HCT116 (cell line): ENCODE data around the gene EFCAB13. TPM values are rescaled to one million over a fixed set of nuclear protein-coding genes. Genes with fewer than 3 reads are reported as not detected.

ENCODE experiments used
- ATAC-seq: fragments of 200-7000 bp; cut with Tn5 transposase; 2 replicates; pipeline ENCODE4 v1.9.1; 2020; ENCODE audit warnings: mild to moderate bottlenecking, moderate library complexity
- BruUV-seq: library from RNA; stranded (reverse); fragments of 400-500 nt; replicated peaks from 2 replicates; lab custom pipeline; 2021; lab: Mats Ljungman, UMichigan
- CTCF ChIA-PET: fragments of 300-600 bp; sonication (Branson Sonifier 250); formaldehyde crosslinking; loops from one replicate; lab custom pipeline; 2021; ENCODE audit warnings: antibody characterized with exemption; lab: Charles Lee
- POLR2A ChIA-PET: fragments of 300-600, 350-600 bp; sonication (Branson Sonifier 250); formaldehyde crosslinking; loops from one replicate; lab custom pipeline; 2021; ENCODE audit warnings: antibody characterized with exemption; lab: Charles Lee
- RAD21 ChIA-PET, 2 experiments: fragments of 300-600 bp; sonication (Branson Sonifier 250); formaldehyde crosslinking; loops; one replicate each; lab custom pipeline; 2023; ENCODE audit warnings: low total read pairs in 2 of 2; ENCODE audit not compliant: uncharacterized antibody in 2 of 2, unreplicated experiment in 2 of 2, low non-redundant PET in 1 of 2; lab: Charles Lee
- DNase-seq: peaks from one replicate; pipeline ENCODE4 v3.0.0-alpha.2; 2010; ENCODE audit warnings: low read depth, low spot score
- H2AFZ ChIP-seq: fragments of 200-600 bp; shearing (Covaris generic), sonication (generic); 2 replicates; pipeline ENCODE4 v1.6.1; 2017; ENCODE audit warnings: low read depth, mixed run types, mixed read lengths, antibody characterized with exemption, low read length; ENCODE audit not compliant: poor library complexity, severe bottlenecking
- H3K27ac ChIP-seq: 2 replicates; pipeline ENCODE4 v1.5.1; 2012; ENCODE audit warnings: low read depth, low read length
- H3K27me3 ChIP-seq: fragments of 200-600 bp; sonication (generic); 2 replicates; pipeline ENCODE4 v1.6.1; 2016; ENCODE audit warnings: mixed run types, low read length, mixed read lengths; ENCODE audit not compliant: insufficient read depth
- H3K36me3 ChIP-seq, 2 experiments: fragments of 200-500 bp in 1 of 2; fragments of 200-600 bp in 1 of 2; sonication (Bioruptor generic) in 1 of 2; sonication (generic) in 1 of 2; 2 replicates each; pipeline versions ENCODE4 v1.5.1 to v1.6.1; 2014 to 2016; ENCODE audit warnings: low read length in 2 of 2, inconsistent platforms in 1 of 2, mixed read lengths in 1 of 2, mixed run types in 1 of 2; ENCODE audit not compliant: insufficient read depth in 2 of 2, control insufficient read depth in 1 of 2
- H3K4me1 ChIP-seq, 2 experiments: fragments of 200-600 bp in 1 of 2; sonication (generic) in 1 of 2; 2 replicates each; pipeline versions ENCODE4 v1.5.1 to v1.6.1; 2012 to 2017; ENCODE audit warnings: low read length in 2 of 2, inconsistent platforms in 1 of 2, mild to moderate bottlenecking in 1 of 2, mixed read lengths in 1 of 2, mixed run types in 1 of 2, moderate library complexity in 1 of 2; ENCODE audit not compliant: insufficient read depth in 2 of 2, control insufficient read depth in 1 of 2
- H3K4me2 ChIP-seq: fragments of 200-600 bp; sonication (generic); 2 replicates; pipeline ENCODE4 v1.6.1; 2017; ENCODE audit warnings: mixed run types, low read length, mixed read lengths
- H3K4me3 ChIP-seq, 2 experiments: fragments of 200-600 bp in 1 of 2; sonication (generic) in 1 of 2; replicated peaks in 1 of 2; 2 replicates each; pipeline ENCODE4 v1.5.1; 2011 to 2016; ENCODE audit warnings: low read length in 2 of 2, control low read depth in 1 of 2, low read depth in 1 of 2, mild to moderate bottlenecking in 1 of 2, mixed read lengths in 1 of 2, mixed run types in 1 of 2
- H3K79me2 ChIP-seq: fragments of 200-600 bp; sonication (generic); 2 replicates; pipeline ENCODE4 v1.6.1; 2017; ENCODE audit warnings: mild to moderate bottlenecking, mixed run types, low read length, moderate library complexity, mixed read lengths; ENCODE audit not compliant: insufficient read depth
- H3K9ac ChIP-seq: fragments of 200-600 bp; sonication (generic); 2 replicates; pipeline ENCODE4 v1.6.1; 2016; ENCODE audit warnings: low read length, mixed read lengths
- H3K9me2 ChIP-seq: fragments of 200-600 bp; sonication (generic), shearing (Covaris generic); 2 replicates; pipeline ENCODE4 v1.6.1; 2017; ENCODE audit warnings: mixed run types, mild to moderate bottlenecking, moderate library complexity; ENCODE audit not compliant: insufficient read depth
- H3K9me3 ChIP-seq, 2 experiments: fragments of 200-500 bp in 1 of 2; fragments of 200-600 bp in 1 of 2; sonication (Bioruptor generic) in 1 of 2; sonication (generic) in 1 of 2; 2 replicates each; pipeline ENCODE4 v1.6.1; 2014 to 2017; ENCODE audit warnings: low read length in 2 of 2, mixed read lengths in 2 of 2, inconsistent platforms in 1 of 2, low read depth in 1 of 2, mild to moderate bottlenecking in 1 of 2, mixed run types in 1 of 2, moderate library complexity in 1 of 2; ENCODE audit not compliant: control insufficient read depth in 1 of 2, insufficient read depth in 1 of 2
- H4K20me1 ChIP-seq: fragments of 200-600 bp; sonication (generic), shearing (Covaris generic); 2 replicates; pipeline ENCODE4 v1.6.1; 2017; ENCODE audit warnings: mixed run types, mild to moderate bottlenecking, moderate library complexity; ENCODE audit not compliant: insufficient read depth
- CEBPB ChIP-seq: IDR thresholded peaks from 2 replicates; pipeline ENCODE4 v1.6.1; 2012; ENCODE audit warnings: low read depth
- intact Hi-C: fragments of 100-400 bp; cut with micrococcal nuclease; formaldehyde crosslinking; loops from 2 replicates; pipeline ENCODE4 v1.10.0; 2022
- total RNA-seq: library from RNA; stranded (reverse); gene quantifications from one replicate; pipeline ENCODE4 v1.2.1, GENCODE V29; 2021; ENCODE audit not compliant: unreplicated experiment
- TF ChIP-seq, protein P1 (sequence below): IDR thresholded peaks from 2 replicates; pipeline ENCODE4 v1.6.1; 2011; ENCODE audit warnings: mild to moderate bottlenecking, low read length, moderate library complexity; ENCODE audit not compliant: insufficient replicate concordance; ENCODE audit errors: extremely low read depth
- TF ChIP-seq, protein P2 (sequence below), 3 experiments: fragments of 200-600 bp in 1 of 3; sonication (generic) in 1 of 3; IDR thresholded peaks in 2 of 3; conservative IDR thresholded peaks in 1 of 3; 2 replicates each; pipeline ENCODE4 v1.5.1; 2012 to 2017; ENCODE audit warnings: low read depth in 2 of 3, low read length in 2 of 3, antibody characterized with exemption in 1 of 3, borderline replicate concordance in 1 of 3, control low read depth in 1 of 3, mild to moderate bottlenecking in 1 of 3, mixed read lengths in 1 of 3, mixed run types in 1 of 3, moderate library complexity in 1 of 3; ENCODE audit not compliant: insufficient read depth in 1 of 3
- TF ChIP-seq, protein P3 (sequence below): IDR thresholded peaks from 2 replicates; pipeline ENCODE4 v1.6.1; 2012

EFCAB13 gene
- total RNA-seq, 1 experiment from 2014 or later, result not detected

DNA sequence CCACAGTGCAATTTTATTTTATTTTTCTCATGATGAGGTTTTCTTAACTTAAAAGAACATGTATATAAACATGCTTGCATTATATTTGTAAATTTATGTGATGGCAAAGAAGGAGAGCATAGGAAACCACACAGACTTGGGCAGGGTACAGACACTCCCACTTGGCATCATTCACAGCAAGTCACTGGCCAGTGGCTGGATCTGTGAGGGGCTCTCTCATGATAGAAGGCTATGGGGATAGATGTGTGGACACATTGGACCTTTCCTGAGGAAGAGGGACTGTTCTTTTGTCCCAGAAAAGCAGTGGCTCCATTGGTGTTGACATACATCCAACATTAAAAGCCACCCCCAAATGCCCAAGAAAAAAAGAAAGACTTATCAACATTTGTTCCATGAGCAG lies 12.3 kb upstream of the EFCAB13 start:
- CTCF ChIA-PET, result no interaction called here

More for the DNA sequence above, 12.3 kb upstream of the EFCAB13 start:
- no peaks in the 10 kb centered on the region for H3K9me3 ChIP-seq
- ATAC-seq (no peak), DNase-seq (no peak)
- H3K4me3 ChIP-seq, result no peak overlapping the region
- intact Hi-C loops, result loop anchor here (10.0 kb wide), 1 partner anchor 147 kb away; no protein-coding TSS in a partner anchor
- H2AFZ ChIP-seq, result no peak overlapping the region
- TF ChIP-seq, protein P1, sequence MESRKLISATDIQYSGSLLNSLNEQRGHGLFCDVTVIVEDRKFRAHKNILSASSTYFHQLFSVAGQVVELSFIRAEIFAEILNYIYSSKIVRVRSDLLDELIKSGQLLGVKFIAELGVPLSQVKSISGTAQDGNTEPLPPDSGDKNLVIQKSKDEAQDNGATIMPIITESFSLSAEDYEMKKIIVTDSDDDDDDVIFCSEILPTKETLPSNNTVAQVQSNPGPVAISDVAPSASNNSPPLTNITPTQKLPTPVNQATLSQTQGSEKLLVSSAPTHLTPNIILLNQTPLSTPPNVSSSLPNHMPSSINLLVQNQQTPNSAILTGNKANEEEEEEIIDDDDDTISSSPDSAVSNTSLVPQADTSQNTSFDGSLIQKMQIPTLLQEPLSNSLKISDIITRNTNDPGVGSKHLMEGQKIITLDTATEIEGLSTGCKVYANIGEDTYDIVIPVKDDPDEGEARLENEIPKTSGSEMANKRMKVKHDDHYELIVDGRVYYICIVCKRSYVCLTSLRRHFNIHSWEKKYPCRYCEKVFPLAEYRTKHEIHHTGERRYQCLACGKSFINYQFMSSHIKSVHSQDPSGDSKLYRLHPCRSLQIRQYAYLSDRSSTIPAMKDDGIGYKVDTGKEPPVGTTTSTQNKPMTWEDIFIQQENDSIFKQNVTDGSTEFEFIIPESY, result no peak
- TF ChIP-seq, protein P2, sequence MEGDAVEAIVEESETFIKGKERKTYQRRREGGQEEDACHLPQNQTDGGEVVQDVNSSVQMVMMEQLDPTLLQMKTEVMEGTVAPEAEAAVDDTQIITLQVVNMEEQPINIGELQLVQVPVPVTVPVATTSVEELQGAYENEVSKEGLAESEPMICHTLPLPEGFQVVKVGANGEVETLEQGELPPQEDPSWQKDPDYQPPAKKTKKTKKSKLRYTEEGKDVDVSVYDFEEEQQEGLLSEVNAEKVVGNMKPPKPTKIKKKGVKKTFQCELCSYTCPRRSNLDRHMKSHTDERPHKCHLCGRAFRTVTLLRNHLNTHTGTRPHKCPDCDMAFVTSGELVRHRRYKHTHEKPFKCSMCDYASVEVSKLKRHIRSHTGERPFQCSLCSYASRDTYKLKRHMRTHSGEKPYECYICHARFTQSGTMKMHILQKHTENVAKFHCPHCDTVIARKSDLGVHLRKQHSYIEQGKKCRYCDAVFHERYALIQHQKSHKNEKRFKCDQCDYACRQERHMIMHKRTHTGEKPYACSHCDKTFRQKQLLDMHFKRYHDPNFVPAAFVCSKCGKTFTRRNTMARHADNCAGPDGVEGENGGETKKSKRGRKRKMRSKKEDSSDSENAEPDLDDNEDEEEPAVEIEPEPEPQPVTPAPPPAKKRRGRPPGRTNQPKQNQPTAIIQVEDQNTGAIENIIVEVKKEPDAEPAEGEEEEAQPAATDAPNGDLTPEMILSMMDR (IDR thresholded peaks at IDR 0.05 in 2 of 3, conservative IDR thresholded peaks at IDR 0.05 in 1 of 3; ENCODE audit: borderline replicate concordance in 1 of 3, insufficient read depth in 1 of 3, low read depth in 2 of 3, low read length in 2 of 3), result no peak
- TF ChIP-seq, protein P3, sequence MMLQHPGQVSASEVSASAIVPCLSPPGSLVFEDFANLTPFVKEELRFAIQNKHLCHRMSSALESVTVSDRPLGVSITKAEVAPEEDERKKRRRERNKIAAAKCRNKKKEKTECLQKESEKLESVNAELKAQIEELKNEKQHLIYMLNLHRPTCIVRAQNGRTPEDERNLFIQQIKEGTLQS, result no peak
- TF ChIP-seq CEBPB, result no peak
- no TSS peak for BruUV-seq
- ChIA-PET RAD21 (no interaction called here), POLR2A (no interaction called here)
- H3K9me2 ChIP-seq, result no peaks in the 10 kb centered on the region
- no peak overlapping the region for H3K9ac ChIP-seq
- H3K4me2 ChIP-seq, result no peak overlapping the region
- no peaks in the 10 kb centered on the region for H3K36me3 ChIP-seq
- no peaks in the 10 kb centered on the region for H4K20me1 ChIP-seq
- H3K4me1 ChIP-seq, result peaks cover 0 to 4% of the 10 kb centered on the region in 2 experiments; a peak in 1 of 4 replicates
- H3K27ac ChIP-seq, result no peak overlapping the region
- no peaks in the 10 kb centered on the region for H3K27me3 ChIP-seq
- H3K79me2 ChIP-seq, result no peaks in the 10 kb centered on the region
